ACHN (cell line): ENCODE results near the gene ING1.
"Not testable (repeated sequence)": the region's sequence is repeated elsewhere in the genome, so short reads cannot be mapped to it uniquely, and the experiment has no call there.

Experiments
- DNase-seq: peaks from one replicate; pipeline ENCODE4 v3.0.0-alpha.2; 2015
- in situ Hi-C: cut with HindIII; loops from 2 replicates; pipeline ENCODE4 v1.10.0; 2017; ENCODE audit warnings: low sequenced_read_pairs, low pct_ligation_motif_present, low pct_unique_long_range_greater_than_20kb

The ING1 gene

DNA sequence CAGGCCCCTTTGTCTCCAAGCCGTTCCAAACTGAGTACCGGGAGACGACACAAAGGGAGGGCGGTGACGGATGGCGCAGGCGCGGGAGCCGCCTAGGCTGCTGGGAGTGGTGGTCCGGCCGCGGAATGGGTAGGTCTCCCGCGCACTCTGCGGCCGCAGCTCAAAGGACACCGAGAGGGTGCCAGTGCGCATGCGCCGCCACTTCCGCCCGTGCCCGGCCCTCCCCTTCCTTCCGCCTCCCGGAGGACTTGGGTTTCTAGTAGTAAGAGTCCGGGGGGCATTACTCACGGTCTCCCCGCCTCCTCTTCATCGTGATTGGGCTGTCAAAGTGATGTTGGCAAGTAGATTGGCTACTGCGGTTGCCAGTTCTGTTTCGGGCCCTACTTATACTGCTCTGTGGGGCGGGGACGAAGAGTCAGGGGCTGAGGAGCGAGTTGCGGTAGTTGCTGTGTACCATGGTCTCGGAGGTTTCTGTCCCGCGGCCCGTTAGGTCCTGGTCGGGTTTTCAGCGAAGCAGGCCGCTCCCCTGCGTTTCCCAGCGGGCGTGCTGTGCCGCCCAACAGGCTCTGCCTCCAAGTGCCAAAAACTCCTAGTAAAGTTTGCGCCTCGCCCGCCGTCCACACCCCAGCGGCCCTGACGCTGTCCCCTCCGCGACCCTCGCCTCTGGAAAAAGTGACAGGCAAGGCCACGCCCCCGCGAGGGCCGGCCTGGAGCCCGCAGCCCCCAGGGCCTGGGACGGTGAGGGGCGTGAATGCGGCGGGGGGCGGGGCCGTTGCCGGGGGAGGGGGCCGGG is 455 bp upstream of the ING1 start:
- in situ Hi-C loops = no loop called here

DNA sequence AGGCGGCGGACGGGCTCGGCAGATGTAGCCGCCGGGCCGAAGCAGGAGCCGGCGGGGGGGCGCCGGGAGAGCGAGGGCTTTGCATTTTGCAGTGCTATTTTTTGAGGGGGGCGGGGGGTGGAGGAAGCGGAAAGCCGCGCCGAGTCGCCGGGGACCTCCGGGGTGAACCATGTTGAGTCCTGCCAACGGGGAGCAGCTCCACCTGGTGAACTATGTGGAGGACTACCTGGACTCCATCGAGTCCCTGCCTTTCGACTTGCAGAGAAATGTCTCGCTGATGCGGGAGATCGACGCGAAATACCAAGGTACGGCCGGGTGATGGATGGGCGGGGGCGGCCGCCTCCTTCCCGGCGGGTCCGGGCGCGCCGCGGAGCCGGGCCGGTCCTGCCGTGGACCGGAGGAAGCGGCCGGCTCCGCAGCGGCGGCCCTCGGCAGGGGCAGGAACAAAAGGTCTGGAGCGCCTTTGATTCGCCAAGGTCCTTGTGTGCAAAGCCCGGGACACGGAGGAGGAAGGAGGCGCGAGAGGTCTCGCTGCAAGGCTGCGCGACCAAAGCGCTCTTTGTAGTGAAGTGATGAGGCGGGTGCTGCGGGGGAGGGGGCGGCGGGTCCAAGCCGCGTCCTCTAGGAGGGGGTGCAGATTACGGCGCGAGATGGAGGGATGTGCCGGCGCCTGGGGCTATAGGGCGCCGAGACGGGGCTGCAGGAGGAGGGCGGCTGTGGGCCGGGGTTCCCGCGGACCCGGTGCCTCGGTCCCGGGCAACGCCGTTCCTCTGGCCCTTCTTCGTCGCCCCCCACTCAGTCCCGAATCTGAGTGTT is 689 bp downstream of the ING1 start:
- DNase-seq = peak; percentile 33
- in situ Hi-C loops = no loop called here

More for the DNA sequence above, 455 bp upstream of the ING1 start:
- peak; percentile 97 for DNase-seq

DNA sequence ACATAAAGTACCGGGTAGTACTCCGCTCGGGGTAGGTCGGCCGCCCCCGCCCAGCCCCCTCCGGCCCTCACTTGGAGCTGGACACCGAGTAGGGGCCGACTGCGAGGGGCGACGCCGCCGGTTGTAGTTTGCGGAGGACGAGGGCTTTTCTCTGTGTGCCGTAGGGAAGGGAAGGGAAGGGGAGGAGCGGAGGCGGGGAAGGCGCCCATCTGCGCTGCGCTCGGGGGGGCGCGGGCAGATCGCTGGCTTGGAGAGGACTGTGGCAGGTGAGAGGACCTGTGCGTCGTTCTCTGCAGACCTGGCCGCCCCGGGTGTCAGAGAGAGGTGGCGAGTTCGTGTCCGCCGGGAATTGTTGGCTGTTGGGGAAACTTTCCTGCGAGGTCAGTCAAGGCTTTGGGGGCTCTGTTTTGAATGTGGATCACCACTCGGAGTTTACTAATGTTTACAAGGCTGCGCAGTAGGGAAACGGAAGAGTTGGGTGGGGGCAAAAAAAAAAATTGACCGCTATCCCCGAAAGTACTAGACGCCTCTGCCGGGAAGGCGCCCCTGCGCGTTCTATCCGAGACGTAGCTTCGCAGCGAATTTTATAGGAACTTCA is 1.4 kb downstream of the ING1 start:
- in situ Hi-C loops = no loop called here
- peak; percentile 32 for DNase-seq

DNA sequence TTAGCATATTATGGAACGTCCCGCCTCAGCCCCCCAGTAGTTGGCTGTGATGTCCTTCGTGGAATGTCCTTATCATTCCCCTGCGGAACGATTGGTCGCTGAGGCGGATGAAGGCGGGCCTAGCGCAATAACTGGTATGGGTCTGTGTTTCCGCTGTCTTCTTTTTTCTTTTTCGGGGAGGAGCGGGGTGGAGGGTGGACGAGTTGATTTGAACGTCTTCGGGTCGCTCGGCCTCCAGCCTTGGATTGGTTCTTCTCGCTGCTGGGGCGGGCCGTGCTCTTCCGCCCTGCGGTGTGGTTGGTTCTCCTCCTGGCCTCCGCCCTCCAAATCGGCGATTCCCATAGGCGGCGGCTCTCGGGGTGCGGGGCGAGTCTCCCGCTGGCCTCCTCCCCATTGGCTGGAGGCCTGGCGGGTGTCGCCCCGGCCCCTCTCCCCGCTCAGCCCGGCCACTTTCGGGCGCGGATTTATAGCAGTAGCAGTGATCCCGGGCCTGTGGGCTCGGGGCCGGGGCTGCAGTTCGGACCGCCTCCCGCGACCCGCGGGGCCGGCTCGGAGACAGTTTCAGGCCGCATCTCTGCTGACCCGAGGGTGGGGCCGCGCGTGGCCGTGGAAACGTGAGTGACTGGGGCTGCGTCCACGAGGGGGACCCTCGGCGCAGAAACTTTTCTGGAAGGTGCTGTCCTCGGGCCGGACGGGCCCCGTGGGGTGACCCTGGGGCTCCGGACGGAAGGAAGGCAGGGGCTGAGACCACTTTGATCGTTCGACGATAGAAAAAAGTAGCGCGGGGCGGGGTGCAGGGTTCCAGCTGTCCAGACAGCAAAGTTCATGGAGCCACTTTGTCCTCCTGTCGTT is 2.1 kb downstream of the ING1 start:
- DNase-seq = peak; percentile 98
- in situ Hi-C loops = no loop called here

DNA sequence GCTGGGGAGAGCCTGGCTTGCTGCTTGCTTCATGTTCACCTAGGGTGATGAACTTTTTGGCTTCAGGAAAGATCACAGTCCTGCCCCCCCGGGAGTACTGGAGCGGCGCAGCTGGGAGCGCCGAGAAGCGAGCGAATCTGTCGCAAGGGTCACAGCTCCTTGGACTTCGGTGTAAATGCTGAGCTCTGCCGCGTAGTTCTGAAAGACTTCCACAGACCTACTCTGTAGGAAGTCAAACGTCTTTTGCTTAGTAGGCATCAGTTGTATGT is 2.7 kb downstream of the ING1 start:
- in situ Hi-C loops = no loop called here
- peak; percentile 45 for DNase-seq

DNA sequence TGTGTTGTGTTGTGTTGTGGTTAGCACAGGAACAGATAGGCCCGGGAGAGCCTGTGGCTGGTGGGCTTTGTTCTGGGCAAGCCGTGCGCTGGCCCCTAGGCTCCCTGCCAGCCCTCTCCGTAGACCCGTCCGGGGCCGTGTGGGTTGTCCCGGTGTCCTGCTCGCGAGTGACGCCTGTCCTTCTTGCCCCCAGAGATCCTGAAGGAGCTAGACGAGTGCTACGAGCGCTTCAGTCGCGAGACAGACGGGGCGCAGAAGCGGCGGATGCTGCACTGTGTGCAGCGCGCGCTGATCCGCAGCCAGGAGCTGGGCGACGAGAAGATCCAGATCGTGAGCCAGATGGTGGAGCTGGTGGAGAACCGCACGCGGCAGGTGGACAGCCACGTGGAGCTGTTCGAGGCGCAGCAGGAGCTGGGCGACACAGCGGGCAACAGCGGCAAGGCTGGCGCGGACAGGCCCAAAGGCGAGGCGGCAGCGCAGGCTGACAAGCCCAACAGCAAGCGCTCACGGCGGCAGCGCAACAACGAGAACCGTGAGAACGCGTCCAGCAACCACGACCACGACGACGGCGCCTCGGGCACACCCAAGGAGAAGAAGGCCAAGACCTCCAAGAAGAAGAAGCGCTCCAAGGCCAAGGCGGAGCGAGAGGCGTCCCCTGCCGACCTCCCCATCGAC is 5.7 kb downstream of the ING1 start:
- in situ Hi-C loops = no loop called here
- no peak for DNase-seq

DNA sequence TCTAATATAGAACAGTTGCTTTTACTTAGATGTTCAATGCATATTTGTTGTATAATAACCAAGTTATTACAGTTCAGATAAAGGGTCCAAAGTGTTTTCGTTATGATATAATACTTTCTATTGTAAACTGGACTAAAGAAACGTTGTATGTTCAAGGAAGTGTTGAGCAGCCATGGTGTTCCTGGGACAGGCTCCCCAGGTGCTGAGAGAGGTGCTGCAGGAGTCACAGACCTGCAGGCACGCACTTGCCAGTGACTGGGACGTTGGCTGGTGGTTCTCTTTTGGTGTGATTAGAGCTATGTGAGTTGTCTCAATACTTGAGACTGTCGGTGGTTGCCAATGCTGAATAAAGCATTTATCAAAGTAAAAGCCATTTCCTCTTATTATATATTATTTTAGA is 9.5 kb downstream of the ING1 start:
- in situ Hi-C loops = no loop called here
- DNase-seq = no peak

DNA sequence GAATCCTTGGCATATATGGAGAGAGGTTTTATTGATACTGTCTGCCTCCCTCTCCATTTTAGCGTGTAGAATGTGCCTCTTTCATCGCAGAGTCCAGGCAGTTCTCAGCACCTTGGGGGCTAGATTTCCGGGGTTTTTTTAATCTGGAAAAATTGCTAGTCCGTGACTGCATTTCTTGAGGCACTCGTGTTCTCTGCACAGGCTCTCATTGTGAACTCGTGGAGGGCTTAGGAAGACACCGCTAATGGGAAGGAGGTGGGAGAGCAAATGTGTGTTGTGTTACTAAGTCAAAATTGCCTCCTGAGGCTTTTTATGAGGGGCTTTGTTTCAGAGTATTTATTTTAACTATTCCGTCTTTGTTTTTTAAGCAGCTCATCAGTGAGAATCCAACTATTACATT is 10.1 kb downstream of the ING1 start:
- no peak for DNase-seq
- in situ Hi-C loops = no loop called here

DNA sequence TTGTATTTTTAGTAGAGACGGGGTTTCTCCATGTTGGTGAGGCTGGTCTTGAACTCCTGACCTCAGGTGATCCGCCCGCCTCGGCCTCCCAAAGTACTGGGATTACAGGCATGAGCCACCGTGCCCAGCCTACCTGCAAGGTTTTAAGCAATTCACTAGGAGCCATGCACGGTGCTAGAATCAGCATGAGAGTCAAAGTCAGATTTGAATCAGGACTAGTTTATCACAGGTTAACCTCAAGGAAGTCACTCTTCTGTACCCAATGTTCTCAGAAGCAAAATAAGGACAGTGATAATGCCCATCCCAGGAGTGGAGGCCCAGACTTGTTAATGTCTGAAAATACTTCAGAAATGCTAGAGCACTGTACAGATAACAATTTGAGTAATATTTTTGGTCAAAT is 12.7 kb downstream of the ING1 start:
- in situ Hi-C loops, DNase-seq: not testable (repeated sequence)

DNA sequence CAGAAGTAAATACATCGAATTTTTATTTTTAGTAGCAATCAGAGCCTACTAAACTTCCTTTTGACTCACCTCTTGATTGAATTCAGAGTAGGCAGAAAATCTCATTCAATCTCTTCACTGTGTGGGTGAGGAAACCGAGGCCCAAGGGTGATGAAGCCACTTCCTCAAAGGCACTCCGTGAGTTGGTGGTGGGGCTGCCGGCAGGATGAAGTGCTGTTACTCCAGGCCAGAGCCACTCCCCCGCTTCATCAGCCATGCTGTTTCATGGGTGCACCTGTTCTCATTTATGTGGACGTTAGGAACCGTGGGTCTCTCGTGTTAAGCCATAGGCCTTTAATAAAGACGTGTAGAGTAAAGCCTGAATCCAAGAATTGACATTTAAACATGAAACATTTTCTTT is 13.2 kb downstream of the ING1 start:
- in situ Hi-C loops = no loop called here
- no peak for DNase-seq

DNA sequence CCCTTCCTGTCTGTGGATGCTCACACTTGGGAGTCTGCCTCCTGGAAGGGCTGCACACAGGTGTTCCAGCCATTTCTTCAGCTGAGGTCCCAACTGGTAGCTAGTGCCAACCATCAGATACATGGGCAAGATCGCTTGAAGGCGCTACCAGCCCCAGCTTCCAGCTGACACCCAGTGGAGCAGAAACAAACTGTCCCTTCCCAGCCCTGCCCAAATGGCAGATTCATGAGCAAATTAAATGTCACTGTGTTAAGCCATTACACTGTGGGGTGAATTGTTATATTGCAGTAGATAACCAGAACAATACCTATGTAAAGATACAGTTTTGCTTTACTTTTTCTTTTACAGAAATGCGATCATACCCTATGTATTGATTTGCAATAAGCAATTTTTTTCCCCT is 17.6 kb downstream of the ING1 start:
- in situ Hi-C loops = no loop called here
- DNase-seq = no peak

DNA sequence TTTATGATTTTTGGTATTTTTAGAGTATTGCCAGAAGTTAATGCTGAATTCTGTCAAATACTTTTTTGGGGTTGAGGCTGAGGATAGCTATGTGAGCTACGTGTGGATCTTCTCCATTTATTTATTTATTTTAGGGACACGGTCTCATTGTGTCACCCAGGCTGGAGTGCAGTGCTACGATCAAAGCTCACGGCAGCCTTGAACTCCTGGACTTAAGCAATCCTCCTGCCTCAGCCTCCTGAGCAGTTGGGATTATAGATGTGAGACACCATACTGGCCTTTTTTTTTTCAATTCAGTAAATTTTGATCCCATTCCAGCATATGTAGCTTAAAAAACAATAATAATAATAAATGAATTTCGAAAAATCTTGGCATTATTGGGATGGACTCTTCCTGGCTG is 21.1 kb downstream of the ING1 start:
- in situ Hi-C loops = no loop called here
- no peak for DNase-seq

DNA sequence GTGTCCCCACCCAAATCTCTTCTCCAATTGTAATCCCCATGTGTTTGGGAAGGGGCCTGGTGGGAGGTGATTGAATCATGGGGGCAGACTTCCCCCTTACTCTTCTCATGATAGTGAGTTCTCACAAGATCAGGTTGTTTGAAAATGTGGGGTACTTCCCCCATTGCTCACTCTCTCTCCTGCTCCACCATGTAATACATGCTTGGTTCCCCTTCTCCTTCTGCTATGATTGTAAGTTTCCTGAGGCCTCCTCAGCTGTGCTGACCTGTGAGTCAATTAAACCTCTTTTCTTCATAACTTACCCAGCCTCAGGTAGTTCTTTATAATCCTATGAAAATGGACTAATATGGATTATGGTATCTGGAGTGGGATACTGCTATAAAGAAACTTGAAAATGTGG is 24.1 kb downstream of the ING1 start:
- in situ Hi-C loops = no loop called here
- no peak for DNase-seq

DNA sequence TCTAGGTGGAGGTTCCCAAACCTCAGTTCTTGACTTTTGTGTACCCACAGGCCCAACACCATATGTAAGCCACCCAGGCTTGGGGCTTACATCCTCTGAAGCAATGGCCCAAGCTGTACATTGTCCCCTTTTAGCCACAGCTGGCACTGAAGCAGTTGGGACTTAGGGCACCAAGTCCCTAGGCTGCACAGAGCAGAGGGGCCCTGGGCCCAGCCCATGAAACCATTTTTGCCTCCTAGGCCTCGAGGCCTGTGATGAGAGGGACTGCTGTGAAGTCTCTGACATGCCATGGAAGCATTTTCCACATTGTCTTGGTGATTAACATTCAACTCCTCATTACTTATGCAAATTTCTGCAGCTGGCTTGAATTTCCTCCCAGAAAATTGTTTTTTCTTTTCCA is 30.2 kb downstream of the ING1 start:
- in situ Hi-C loops = no loop called here
- DNase-seq = no peak

DNA sequence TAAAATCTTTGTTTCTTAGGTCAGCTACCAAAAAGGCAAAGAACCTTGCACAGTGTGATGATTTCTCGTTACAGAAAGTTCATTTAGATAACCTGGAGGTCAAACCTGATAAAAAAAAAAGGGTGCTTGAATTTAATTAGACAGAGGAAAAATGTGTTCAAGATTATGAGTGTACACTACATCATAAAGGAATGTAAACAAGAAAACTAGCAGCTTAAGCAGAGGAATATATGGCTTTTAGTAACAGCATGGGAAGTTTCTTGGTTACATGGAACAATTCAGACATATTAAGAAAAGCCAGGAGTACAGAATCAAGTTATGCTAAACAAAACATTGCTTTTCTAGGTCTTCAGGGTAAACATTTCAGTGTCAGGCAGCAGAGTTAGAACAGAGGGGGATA is 32.9 kb downstream of the ING1 start:
- in situ Hi-C loops = no loop called here
- no peak for DNase-seq

DNA sequence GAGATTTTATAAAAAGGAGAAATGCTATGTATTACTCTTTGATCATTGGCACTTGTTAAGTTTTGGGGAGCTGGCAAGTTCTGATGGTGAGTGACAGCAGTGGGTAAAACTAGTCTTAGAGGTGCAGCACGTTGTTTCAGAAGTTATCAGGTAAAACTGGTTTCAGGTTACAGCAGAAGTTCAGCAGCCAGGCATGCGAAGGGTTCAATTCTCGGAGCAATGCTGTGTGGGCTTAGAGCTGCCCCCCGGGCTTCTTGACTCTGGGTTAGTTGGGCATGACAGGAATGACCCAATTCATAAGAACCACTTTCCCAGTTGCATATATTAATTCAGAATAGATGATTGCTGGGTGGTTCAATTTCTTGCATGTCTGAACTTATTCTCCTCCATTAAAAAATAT is 34.8 kb downstream of the ING1 start:
- no peak for DNase-seq
- in situ Hi-C loops = no loop called here

DNA sequence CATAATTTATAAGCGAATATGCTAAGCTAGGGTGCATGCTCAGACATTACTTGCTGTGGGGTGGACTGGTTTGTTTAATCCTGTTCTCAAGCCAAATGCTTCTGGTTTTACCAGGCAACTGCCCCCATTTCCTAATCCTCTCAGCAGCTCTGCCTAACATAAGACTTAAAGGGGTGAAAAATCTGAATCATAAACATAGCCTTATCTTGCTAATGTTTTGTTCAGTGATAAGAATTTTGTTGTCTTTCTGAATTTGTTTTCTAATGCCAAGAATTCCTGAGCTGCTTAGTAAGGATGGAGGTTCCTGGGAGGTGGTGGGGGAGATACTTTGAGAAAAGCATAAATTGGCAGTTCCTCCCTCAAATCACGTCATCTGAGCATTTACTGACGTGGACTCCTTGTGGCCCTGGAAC is 42.7 kb downstream of the ING1 start:
- in situ Hi-C loops = no loop called here
- no peak for DNase-seq

DNA sequence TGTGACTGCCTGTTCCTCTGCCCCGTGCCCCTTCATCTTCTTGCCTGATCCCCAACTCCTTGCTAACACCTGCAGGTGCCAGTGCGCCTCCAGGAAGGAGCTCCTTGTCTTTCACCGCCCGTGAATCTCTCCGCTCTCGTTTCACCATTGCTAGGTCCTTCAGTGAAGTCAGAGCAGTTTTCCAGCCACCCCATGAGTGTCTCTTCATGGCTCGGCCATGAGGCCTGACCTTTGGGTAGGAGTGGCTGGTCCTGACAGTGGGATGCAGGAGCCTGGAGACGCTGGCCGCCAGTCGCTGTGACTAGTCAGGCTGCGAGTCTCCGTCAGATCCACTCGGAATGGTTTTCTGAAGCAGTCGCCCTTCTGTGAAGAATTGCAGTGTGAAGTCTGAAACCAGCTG is 43.8 kb downstream of the ING1 start:
- no peak for DNase-seq
- in situ Hi-C loops = no loop called here
